HG02981 (cell line): ENCODE measurements around the gene RPLP2.

Source experiments
- ATAC-seq: cut with Tn5 transposase; IDR thresholded peaks from one replicate; pipeline ENCODE4 v1.9.1; 2021; ENCODE audit warnings: mild to moderate bottlenecking, moderate library complexity; ENCODE audit not compliant: unreplicated experiment

Gene RPLP2

GRCh38 chr11:802693-803466 is 6.9 kb upstream of the RPLP2 start:
- no peak for ATAC-seq

GRCh38 chr11:803467-803742 is 6.4 kb upstream of the RPLP2 start:
- no peak for ATAC-seq

GRCh38 chr11:803770-804598 is 5.8 kb upstream of the RPLP2 start:
- no peak for ATAC-seq

- no peak for ATAC-seq
Measured at GRCh38 chr11:804599-804964, 5.2 kb upstream of the RPLP2 start.

GRCh38 chr11:808427-809286 is 1.1 kb upstream of the RPLP2 start:
- ATAC-seq = no peak

- peak; percentile 12 for ATAC-seq
Measured at GRCh38 chr11:810040-810567, 337 bp downstream of the RPLP2 start.

GRCh38 chr11:811446-812245 is 1.9 kb downstream of the RPLP2 start:
- no peak for ATAC-seq

- ATAC-seq = no peak
Measured at GRCh38 chr11:812390-812789, 2.6 kb downstream of the RPLP2 start.

GRCh38 chr11:813072-813455 is 3.3 kb downstream of the RPLP2 start:
- ATAC-seq = no peak

- ATAC-seq = no peak
Measured at GRCh38 chr11:813456-814096, 3.8 kb downstream of the RPLP2 start.

- ATAC-seq = no peak
Measured at GRCh38 chr11:815675-816432, 6.1 kb downstream of the RPLP2 start.

- ATAC-seq = no peak
Measured at GRCh38 chr11:816433-816779, 6.6 kb downstream of the RPLP2 start.

GRCh38 chr11:818396-819128 is 8.8 kb downstream of the RPLP2 start, which contains the start of gene PNPLA2:
TSS of gene PNPLA2 (plus strand) at chr11:818914. CDS start at chr11:819719, 805 bp downstream.
- ATAC-seq = no peak

GRCh38 chr11:819129-819931 is 9.6 kb downstream of the RPLP2 start:
- peak; percentile 56 for ATAC-seq

- peak; percentile 63 for ATAC-seq
Measured at GRCh38 chr11:819943-820649, 10.3 kb downstream of the RPLP2 start.

- ATAC-seq = no peak
Measured at GRCh38 chr11:820655-821511, 11.1 kb downstream of the RPLP2 start.
